Activated naive CD4-positive, alpha-beta T cell treated with Interleukin-2 at 50 U/mL for 16 hours (primary cell): ENCODE results near the gene CTTN.
A peak's percentile ranks its signal among the peaks of the same experiment; 100 is the strongest.

Experiments
- DNase-seq: peaks from one replicate; pipeline ENCODE4 v3.0.0-alpha.2; 2020

The CTTN gene

DNA sequence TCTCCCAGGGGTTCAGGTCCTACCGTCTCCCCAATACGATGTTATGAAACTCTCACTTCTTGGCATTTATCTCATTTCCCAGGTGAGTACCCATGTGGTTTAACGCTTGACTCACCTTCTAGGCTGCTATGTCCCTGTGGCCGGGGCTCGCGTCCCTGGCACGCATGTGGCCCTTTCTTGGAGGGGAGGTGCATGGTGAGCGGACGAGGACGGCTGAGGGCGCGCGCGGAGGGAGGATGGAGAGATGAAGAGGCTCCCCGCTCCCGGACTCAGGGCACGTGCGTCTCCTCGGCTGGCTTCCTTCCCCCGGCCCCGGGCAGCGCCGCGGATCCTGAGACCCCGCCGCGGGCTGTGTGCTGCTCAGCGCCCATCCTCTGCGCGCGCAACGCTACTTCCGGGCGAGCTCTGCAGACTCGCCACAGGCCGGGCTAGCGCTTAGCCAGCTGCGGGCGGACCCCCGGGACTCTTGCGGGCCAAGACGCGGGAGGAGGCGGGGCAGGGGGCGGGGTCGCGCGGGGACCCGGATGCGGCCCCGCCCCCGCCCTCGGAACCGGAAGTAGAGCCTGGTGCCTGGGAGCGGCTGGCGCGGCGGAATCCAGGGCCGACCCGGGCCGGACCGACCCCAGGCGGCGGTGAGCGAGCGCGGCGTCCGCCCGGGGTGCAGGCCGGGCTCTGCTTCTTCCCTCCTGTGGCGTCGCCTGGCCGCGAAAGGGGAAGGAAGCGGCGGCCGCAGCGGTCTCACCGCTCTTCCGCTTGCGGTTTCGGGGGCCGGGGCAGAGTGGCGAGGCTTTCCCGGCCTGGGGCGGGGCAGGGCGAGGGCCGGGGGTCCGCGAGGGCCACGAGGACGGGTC, at the start of gene CTTN:
Gene CTTN, plus strand, starts transcription at position 547 of the 851 bp plus-strand sequence. CDS start 8,769 bp downstream, outside the sequence.
- DNase-seq, result peak; percentile 75

DNA sequence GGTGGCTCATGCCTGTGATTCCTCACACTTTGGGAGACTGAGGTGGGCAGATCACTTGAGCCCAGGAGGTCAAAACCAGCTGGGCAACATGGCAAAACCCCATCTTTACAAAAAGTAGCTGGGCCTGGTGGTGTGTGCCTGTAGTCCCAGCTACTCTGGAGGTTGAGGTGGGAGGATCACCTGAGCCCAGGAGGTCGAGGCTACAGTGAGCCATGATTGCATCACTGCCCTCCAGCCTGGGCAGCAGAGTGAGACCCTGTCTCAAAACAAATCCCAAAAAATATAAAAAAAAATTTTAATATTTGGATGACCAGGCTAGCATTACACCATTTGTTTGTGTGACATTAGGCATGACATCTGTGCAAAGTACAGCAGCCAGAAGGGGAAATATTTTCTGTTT, 49.7 kb upstream of the CTTN start:
- DNase-seq, result no peak

DNA sequence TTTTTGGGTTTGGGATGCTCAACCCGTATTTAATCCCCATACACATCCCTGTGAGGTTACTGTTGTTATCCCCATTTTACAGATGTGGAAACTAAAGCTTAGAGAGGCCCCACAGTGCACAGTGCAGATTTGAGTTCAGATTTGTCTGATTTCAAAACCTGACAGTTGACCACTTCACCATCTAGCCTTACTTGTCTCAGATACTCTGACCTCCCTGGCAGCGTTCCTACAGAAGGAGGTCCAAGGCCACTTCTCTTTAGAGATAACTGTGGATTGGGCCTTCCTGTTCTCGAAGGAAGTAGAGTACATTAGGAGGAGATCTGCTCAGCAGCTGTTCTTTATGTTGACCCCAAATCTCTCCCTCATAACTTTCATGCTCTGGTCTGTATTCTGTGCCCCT, 46.7 kb upstream of the CTTN start:
- no peak for DNase-seq

DNA sequence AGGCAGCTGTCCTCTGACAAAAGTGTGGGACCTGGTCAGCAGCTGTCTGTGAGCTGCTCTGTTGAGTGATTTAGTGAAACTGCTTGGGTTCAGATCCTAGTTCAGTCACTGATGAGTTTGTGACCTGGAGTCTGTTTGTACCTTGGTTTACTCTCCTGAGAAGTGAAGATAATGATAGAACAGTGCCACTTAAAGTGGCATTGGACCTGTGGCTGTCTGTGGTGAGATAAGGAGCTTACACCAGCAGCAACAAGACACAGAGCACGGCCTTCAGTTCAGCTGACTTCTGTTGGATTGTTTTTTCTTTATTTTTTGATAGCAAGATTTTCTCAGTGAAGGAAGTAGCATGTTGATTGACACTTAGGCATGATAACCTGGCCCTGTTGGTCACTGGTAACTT, 46.2 kb upstream of the CTTN start:
- no peak for DNase-seq

DNA sequence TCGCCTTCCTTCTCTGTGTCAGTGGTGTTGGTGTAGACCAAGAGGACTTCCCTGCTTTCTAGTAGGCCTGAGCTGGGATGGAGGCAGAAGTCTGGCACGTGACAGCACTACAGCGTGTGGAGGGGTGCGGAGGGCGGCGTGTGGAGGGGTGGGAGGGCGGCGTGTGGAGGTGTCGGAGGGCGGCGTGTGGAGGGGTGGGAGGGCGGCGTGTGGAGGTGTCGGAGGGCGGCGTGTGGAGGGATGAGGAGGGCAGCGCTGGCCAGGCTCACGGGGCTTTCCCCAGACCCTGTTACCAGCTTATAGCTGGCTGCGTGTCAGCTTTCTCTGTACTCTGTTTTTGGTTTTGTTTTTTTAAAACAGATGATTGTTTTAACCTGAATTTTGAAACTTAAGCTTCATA, 45.7 kb upstream of the CTTN start:
- no peak for DNase-seq

DNA sequence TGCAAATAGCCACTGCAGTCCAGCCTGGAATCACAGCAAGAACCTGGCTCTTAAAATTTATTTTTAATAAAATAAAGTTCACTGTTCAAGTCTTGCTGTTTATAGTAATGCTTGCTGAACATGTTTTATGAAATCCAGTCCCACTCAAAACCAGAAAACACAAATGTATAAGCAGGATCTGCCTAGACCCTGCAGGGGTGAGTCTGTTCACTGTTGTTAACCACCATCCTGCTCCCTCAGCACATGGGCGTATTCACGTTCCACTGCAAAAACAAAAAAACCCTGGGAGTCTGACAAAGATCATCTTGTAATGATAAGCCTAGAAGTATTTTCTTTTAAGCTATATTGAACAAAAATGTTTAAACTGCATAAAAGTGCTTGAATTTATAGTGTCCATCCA, 45.0 kb upstream of the CTTN start:
- DNase-seq, result no peak

DNA sequence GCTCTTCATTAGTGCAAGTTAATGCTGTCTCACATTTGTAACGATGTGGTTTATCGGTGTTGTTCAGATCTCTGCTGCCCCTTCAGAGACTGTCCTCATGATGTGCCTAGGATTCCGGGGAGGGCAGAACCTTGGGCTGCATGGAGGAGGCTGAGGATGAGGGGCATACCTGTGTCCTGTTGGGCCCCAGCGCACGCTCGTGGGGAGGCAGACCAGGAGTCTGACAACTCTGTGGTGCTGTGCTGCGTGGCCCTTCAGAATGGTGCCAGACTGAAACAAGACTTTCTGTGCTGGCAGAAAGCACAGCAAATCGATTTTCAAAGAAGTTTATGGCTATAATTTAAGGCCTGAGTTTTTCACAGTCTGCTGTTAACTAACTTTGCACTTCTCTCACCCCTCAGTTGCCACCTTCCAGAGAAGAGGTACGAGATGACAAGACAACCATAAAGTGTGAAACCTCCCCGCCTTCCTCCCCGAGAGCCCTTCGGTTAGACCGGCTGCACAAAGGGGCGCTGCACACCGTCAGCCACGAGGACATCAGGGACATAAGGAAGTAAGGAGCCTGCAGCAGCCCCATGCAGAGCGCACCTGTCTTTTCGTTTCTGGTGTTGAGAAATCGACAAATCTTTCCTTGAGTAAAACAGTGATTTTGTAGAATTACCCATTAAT, 44.3 kb upstream of the CTTN start:
- DNase-seq, result no peak

DNA sequence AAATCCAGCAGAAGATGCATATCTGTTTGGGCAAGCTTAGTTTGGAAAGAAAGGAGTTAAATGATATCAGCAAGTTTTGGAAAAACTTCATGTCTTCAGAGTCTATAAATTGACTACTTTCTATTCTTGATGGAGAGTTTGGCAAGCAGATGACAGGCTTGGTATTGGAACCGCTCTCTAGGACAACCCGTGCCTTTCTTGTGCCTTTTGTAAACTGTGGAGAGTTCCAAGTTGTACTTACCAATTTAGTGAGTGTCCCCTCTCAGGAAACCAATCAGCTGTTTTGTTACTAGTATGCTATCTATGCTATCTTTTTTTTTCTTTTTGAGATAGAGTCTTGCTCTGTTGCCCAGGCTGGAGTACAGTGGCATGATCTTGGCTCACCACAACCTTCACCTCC, 43.7 kb upstream of the CTTN start:
- no peak for DNase-seq

DNA sequence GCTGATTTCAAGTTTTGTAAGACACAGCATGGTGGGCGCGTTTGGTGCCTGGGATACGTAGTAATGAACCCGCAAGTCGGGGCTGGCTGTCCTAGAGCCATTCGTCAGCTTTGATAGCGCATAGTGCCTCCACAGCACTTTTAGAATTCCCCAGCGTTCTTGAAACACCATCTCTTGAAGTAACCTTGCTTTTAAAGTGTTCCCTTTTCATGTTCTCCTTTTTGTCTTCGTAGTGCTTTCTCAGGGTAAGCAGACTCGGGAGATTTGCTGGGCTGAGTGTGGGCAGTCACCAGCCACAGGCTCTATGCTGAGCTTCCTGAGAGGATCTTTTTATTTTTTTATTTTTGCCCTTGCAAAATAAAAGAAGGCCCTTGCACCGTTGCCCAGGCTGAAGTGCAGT, 39.6 kb upstream of the CTTN start:
- no peak for DNase-seq

DNA sequence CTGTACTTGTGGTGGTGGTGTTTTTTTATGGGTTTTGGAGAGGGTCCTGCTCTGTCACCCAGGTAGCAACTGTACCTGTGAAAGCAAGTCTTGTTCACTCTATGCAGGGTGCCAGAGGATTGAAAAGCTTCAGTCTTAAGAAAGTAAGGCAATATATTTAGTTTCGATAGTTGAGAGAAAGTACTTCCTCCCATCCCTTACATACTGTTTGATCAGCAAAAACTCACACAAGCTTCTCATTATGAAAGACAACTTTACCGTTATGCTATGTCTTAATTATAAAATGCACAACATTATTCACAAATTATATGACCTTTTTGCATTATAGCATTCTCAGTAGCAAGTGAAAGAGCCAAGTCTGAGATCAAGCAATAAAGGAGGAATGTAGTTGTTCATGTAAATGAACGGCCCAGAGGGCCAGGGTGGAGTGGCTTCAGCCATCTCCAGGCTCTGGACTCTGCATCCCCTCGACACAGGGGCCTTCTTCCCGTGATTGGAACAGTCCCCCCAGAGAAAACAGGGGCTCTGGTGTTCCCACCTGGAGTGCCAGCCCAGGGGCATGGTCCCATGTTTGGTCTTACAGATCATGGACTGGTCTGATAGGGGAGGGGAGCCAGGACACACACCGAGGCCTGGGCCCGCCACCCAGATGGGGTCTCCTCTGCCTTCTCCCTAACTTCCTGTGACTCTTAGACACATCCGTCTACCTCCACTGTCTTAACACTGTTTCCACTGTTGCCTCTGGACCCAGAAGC, 38.7 kb upstream of the CTTN start:
- DNase-seq, result no peak

DNA sequence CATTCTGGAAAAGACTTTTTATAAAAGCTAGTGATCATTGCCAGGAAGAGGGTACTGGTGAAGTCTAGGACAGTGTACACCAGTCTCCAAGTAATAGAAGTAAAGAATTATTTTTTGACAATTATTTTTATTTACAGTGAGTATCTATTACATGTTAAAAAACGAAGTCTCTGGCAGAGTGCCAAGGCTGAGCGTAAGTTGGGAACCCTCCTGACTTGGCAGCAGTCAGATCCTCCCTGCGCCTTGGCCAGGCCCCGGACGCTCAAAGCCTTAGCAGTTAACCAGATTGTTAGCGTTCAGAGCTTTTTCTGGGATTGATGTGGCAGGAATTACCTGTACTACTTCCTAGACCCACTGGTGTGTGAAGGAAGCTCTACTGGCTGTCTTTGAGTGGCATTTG, 38.1 kb upstream of the CTTN start:
- DNase-seq, result no peak

DNA sequence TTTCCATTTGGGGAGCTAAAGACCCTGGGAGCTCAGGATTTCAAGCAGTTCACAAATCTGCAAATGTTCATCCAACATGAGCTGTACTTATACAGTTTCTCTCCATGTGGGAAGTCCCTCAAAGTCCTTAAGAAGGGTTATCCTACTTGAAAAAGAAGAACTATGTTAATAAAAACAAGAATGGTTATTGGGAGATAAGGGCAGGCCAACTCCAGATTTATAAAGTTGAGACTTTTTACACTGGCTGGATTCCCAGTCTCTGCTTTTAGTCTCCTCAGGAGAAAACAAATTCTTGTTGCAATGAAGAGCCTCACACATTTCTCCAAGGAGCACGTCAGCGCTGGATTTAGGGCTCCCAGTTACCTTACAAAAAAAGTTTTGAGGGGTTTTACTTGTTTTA, 34.2 kb upstream of the CTTN start:
- no peak for DNase-seq

DNA sequence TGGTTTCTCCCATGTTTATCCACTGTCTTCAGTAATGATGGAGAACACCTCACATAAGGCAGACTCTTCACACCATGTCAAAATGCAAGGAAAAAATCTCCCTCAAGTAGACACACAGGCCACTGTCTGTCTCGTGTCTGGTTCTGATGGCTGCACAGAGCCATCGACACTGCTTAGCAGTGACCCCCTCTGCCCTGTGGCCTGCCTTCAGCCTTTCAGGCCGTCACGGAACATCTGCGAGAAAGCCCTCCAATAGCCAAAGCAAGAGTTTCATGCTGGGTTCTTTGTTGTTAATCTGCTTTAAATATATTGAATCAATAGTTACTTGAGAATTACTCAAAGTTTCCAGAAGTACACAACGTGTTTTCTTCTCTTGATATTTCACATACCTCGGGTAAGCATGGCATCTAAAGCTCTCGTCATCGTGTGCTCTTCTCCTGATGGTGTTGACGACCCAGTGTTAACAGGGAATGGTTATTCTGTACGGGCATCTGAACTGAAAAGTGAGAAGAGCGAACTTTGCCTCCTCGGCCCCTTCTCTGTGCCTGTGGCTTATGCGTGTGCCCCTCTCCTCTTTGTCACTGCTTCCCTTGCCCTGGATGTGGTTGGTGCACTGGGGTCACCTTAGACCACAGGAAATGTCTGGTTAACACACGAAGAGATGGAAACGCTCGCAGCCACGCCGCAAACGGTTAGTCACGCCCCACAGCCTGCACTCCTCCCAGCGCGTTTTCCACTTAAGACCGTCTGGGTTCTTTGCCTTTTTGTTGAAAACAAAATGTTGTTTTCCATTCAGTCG, 33.4 kb upstream of the CTTN start:
- DNase-seq, result peak; percentile 77

DNA sequence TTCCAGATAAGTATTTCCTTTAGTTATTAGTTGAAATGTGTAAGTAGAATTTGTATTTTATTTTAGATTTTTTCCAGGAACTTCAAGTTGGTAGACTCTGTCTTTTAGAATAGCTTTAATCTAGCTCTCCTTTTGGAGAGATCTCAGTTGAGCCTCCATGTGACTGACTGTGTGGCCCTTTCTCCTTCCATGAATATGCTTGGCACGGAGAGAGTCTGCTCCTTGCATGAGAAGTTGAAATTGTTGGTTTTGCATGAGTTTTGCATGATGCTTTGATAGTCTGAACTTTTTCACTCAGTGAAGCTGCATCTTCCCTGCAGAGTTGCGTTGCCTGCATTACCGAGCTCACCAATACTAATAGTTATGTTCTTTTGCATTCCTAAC, 32.8 kb upstream of the CTTN start:
- DNase-seq, result no peak

DNA sequence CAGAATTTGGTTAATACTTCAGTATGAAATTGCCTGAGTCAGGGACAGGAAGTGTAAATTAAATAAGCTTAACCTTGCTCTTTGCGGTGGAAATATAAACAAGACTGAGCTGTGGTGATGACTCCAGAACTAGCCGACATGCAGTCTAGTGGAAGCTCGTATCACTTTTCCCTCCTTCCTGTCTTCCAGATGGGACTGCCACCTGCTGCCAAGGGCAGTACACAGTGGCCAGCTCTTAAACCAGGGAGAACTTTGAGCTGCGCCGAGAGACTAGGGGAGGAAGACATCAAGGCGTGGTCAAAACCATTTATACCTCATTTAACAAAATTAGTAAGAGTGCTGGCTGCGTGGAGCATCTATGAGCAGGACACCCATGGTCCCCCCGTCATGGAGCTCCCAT, 31.3 kb upstream of the CTTN start:
- DNase-seq, result no peak

DNA sequence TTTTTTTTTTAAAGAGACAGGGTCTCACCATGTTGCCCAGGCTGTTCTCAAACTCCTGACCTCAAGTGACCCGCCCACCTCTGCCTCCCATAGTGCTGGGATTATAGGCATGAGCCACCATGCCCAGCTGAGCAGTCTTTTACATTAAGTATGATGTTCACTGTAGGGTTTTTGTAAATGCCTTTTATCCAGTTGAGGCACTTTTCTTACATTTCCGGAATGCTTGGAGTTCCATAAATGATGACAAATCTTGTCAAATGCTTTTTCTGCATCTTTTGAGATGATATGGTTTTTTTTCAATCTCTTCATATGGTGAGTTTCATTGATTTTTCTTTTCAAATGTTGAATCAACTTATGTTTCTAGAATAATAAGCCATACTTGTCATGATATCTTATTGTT, 29.4 kb upstream of the CTTN start:
- no peak for DNase-seq

DNA sequence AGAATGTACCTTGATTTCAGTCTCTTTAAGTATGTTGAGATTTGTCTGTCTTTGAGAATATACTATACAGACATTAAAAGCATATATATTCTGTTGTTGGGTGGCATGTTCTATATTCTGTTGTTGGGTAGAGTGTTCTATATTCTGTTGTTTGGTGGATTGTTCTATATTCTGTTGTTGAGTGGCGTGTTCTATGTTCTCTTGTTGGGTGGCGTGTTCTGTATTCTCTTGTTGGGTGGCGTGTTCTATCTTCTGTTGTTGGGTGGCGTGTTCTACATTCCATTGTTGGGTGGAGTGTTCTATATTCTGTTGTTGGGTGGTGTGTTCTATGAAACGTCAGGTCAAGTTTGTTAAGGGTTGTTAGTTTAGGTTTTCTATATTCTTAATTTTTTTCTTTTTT, 27.1 kb upstream of the CTTN start:
- DNase-seq, result no peak

DNA sequence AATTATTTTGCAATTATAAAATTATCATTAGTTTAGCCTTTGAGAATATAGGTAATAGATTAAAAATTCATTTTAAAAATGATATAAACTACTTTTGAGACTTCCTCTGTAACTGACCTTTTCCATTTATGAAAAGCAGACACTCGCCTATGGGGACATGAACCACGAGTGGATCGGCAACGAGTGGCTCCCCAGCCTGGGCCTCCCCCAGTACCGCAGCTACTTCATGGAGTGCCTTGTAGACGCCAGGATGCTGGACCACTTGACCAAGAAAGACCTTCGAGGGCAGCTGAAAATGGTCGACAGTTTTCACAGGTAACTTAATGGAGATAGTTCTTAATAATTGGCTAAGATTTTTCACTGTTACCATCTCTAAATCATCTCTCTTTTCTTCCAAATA, 26.3 kb upstream of the CTTN start:
- DNase-seq, result no peak

DNA sequence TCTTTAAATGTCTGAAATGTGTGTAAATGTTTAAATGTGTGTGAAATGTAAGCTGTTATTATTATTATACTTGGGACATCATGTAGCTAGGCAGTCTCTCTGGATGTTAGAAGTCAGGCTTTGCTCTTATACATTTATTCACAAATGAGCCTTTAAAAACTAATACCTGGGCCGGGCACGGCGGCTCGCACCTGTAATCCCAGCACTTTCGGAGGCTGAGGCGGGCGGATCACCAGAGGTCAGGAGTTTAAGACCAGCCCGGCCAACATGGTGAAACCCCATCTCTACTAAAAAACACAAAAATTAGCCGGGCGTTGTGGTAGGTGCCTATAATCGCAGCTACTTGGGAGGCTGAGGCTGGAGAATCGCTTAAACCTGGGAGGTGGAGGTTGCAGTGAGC, 21.7 kb upstream of the CTTN start:
- no peak for DNase-seq

DNA sequence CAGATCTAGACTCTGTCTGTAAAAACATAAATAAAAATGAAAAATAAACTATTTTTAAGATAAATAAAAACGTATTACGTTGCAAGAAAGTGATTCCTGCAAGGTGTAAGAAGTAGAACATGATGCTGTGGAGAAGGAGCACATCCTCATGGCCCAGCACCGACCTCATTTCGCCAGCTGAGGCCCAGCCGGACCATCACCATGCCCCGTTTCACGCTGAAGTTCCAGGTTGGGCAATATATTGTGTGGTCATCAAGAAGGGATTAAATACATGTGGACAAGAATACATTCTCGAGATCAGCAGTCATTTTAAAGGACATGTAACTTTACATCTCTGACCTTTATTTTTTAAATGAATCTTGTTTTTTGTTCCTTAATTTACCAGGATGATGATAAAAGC, 20.7 kb upstream of the CTTN start:
- no peak for DNase-seq

DNA sequence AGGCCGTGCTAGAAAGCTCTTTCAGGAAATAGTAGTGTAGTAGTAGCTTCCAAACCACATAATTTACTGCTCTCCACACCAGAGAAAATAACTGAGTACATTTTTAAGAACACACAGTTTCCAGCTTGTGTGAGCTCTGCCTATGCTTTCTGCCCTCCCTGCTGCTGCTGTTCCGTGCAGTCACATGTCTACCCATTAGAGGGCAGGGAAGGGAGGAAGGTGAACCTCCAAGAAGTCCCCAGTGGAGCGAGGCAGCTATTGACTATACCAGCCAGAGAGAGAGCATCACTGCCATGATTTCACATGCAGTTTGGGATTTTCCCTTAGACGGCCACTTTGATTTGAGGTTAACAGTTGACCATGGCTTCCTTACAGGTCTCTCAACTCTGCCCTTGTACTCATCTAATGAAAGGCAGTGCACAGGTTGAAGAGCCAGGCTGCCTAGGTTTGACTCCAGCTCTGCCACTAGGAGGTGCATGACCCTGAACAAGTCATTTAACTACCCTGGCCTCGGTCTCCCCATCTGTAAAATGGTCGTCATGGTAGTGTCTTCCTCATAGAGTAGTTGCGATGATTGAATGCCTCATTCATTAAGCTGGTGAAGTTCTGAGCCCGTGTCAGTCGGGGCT, 19.7 kb upstream of the CTTN start:
- no peak for DNase-seq

DNA sequence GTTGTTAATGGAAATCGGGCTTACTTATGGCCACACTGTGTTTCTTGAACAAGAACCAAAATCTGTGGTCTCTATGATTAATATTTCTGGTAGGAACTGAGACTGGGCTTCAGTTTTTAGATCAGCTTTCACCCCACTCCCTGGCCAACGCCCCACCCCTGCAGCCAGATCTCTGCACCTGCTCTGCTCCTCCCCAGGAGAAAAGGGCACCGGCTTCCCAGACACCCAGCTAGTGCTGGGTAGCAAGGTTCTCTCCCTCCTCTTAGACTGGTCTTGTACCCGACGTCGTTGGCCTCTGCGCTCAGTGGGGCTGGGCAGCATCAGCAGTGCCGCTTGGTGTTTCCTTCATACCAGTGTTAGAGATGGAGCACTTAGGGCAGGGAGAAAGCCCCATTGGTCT, 17.0 kb upstream of the CTTN start:
- no peak for DNase-seq
